GM19397 (cell line): ENCODE measurements around the gene SOHLH2.

Experiments
- ATAC-seq: cut with Tn5 transposase; IDR thresholded peaks from one replicate; pipeline ENCODE4 v1.9.1; 2021; ENCODE audit warnings: mild to moderate bottlenecking, moderate library complexity; ENCODE audit not compliant: unreplicated experiment

Gene SOHLH2

DNA sequence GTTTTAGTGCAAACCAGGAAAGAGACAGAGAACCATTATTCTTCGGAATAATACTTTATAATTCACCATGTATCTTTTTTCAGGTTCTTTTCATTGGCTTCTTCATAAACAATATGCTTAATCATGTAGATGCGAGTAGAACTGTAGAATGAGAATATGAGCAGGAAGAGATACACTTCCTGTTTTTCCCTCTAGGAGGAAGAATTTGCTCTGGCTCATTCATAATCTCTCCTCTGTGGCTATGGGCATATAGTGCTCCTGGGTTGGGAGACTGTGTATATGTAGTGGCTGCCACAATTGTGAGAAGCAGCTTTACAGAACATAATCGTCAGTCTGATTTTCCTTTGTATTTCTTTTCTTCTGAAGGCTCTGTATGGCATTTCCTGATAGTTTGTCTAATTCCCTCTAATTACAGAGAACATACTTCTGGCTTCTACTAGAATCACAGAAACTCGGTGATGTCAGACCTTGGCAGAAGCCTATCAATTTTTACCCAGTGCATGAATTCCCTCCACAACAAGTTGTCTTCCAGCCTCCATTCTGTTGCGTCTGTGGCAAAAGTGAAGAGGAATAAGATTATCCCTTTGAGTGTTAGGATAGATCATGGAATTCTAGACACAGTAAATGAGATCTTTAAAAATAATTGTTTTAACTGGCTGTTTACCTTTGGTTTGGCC lies 80.3 kb downstream of the SOHLH2 start:
- no peak for ATAC-seq

DNA sequence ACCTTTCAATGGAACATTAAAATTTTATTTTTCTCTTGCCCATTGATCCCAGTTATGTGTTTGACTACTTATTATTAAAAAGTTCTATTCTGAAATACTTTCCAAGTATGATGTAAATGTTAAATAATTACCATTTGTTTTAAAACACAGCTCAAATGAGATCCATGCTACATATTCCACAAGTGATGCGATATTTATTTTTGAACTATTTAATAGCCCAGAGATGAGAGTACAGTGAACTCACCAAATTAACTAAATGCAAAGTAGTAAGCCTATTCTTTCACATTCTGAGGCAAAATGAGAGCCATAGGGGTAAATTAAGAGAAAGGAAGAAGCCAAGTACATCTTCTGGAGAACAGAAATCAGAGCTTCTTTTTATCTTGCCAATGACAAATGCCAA lies 82.0 kb downstream of the SOHLH2 start:
- no peak for ATAC-seq

DNA sequence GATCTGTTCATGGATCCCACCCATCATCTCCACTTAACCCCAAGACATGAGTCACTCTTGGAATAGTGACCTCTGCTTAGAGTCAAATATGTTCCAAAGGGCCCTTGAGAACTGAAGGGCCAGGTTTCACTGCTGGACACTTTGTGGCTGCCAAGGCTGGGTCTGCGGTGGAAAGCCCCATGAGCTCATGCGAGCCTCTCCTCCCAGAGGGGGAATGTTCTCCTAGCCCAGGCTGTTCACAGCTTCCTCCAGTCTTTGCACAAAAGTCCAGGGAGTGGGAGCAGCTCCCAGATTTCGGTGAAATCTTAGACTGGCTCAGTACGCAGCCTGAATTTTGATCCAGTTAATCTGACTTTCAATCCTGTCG lies 82.4 kb downstream of the SOHLH2 start:
- no peak for ATAC-seq

DNA sequence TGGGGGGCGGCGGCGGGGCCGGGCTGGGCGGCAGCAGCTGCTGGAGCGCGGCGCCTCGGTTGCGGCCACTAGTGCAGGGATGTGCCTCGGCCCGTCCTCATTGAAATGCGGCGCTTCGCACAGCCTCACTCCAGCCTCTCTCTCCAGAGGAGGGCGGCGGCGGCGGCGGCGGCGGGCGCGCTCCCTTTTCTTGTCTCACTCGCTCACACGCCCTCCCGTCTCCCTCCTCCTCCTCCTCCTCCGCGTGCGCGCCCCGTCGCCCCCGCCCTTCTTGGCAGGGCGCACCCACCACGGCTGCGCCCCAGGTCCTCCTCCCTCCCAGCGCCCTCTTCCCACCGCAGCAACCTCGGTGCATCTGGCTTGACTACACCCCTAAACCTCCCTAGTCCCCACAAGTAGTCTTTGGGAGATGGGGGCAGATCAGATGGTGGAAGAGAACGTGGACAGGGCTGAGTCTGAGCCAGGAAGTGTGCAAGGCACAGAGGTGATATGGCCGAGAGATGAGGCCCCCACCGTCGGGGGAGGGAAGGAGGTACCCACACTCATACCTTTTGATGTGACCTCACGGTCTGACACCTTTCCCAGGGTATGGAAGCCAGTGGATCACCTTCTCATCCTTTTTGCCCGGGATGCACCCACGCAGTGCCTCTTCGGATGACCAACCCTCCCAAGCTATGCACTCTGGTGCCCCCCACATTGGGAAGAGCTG lies 83.0 kb downstream of the SOHLH2 start, which contains the start of gene DCLK1:
Gene DCLK1, minus strand, starts transcription at position 161 of the 709 bp plus-strand sequence.
- no peak for ATAC-seq

DNA sequence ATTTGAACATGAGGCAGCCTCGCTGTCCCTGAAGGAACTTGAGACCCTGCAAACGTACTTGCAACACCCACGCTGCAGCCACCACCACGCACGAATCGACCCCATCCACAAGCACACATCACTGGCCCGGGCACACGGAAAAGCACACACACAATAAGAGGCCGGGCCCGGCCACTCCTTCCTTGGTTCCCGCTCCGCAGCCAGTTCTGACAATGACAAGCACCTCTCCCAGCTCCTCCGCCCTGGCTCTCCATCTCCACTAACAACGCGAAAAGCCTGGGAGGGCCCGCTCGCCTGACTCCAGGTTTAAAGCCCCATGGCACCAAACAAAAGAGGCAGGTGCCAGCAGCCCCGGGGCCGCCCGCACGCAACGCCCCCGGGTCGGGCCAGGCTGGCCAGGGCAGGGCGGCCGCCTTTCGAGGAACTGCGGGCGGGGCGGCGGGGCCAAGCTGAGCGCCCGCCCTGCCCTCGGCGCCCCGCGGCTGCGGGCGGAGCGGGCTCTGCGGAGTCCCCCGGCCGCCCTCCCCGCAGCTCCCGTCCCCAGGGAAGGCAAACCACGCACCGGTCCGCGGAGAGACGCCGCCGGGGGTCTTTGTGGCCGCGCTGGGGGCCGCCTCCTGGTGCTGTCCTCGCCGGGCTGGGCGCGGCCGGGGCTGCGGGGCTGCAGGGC lies 83.7 kb downstream of the SOHLH2 start:
- ATAC-seq: no peak

DNA sequence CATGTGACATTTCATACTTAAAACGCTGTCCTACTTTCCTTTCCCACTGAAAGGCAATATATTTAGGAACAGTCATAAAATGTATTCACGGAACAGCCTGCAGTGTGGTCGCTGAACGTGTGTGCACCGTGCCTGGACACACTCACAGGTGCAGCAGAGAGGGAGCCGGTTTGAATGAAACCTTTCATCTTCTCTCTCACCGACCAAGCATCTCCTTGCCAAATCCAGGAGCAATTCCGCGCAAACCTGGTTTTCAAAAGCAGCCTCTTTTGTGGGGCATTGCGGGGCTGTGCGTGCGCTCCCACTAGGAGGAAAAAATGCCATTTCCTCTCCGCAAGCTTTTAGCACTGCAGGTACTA lies 84.2 kb downstream of the SOHLH2 start:
- ATAC-seq: no peak

DNA sequence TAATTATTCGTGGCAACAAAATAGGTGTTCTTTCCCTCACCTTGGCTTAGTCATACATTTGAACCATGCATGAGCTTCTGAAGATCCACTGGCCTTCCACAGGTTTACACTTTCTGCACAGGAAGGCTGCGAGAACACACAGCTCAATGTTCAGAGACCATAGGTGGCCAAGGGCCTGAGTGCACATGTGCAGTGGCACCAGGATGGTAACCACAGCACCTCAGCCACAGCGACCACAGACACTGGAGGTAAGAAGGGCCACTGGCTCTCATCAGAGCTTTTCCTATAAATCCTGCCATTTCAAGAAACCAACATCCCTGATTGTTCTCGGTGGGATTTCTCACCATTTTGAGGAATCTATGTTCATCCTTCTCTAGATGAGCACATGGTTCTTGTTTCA lies 84.8 kb downstream of the SOHLH2 start:
- ATAC-seq: no peak

DNA sequence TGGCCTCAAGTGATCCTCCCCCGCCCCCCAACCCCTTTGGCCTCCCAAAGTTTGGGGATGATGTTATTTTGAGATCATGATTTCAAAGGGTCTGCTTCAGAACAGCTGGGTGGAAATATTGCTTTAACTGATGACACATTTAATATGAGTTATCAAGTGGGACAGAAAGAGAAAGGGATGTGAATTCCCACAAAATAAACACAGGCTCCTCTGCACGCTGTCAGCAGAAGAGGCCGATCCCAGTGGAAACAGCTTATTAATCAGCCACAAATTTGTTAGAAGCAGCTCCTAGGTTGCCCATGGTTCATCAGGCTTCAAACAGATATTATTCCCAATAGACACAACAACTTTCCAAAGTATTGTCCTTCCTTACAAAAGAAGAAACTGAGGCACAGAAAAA lies 87.9 kb downstream of the SOHLH2 start:
- no peak for ATAC-seq

DNA sequence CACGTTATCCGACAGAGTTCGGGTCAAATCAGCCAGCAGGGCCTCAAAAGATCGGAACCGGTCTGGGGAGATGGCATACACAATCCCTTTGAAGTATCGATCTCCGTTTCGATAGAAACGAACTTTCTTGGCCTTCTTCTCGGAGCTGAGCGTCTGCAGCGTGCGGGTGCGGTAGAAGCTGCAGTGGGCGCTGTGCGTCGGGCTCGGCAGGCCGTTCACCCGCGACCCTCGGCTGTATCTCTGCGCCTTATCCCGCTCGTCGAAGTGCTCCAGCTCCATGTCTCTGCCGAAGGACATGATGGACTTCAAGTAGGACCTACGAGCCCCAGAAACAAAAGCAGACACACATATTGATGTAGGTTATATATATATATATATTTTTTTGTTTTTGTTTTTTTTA lies 88.5 kb downstream of the SOHLH2 start:
- no peak for ATAC-seq

DNA sequence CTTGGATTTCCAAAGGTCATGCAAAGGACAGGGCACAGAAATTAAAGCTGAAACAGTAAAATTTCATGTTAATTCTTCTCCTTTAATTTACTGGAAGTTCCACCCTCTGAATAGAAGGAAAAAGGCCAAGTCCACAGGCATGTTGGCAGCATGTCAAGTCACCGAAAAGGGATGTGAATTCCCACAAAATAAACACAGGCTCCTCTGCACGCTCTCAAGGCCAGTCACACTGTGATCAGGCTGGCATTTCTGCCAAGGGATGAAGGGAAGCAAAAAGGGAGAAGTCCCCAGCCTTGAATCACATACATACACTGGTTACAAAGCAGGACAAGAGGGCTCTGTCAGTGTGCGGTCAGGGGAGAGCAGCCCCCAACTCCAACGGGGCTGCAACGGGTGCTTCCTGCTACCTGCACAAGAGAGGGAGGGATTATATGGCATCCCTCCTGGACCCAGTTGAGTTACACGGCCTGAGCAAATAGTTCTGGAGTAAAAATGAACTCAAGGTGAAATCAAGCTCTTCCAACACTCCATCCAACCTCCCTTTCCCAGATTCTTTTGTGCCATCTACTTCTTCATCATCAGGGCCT lies 90.0 kb downstream of the SOHLH2 start:
- no peak for ATAC-seq
